KMS-11 (cell line): Measurements from ENCODE around the gene OR2V1.
A peak's percentile ranks its signal among the peaks of the same experiment; 100 is the strongest.
"Not testable (repeated sequence)": the region's sequence is repeated elsewhere in the genome, so short reads cannot be mapped to it uniquely, and the experiment has no call there.

Source experiments
- H2AFZ ChIP-seq: fragments of 200-600 bp; sonication (generic); 2 replicates; pipeline ENCODE4 v1.6.1; 2016; ENCODE audit warnings: antibody characterized with exemption, mixed run types, low read depth
- H3K27ac ChIP-seq: fragments of 200-600 bp; sonication (generic); 2 replicates; pipeline ENCODE4 v1.6.1; 2016; ENCODE audit warnings: mild to moderate bottlenecking, mixed run types
- H3K27me3 ChIP-seq: fragments of 200-600 bp; sonication (generic); 2 replicates; pipeline ENCODE4 v1.6.1; 2017; ENCODE audit warnings: mild to moderate bottlenecking, low read depth, mixed run types, moderate library complexity; ENCODE audit not compliant: insufficient read depth
- H3K36me3 ChIP-seq: fragments of 200-600 bp; sonication (generic); 2 replicates; pipeline ENCODE4 v1.6.1; 2017; ENCODE audit warnings: mild to moderate bottlenecking, mixed run types; ENCODE audit not compliant: insufficient read depth
- H3K4me1 ChIP-seq: fragments of 200-600 bp; sonication (generic); 2 replicates; pipeline ENCODE4 v1.6.1; 2016; ENCODE audit warnings: mild to moderate bottlenecking, low read depth, mixed run types; ENCODE audit not compliant: poor library complexity, severe bottlenecking
- H3K4me2 ChIP-seq: fragments of 200-600 bp; sonication (generic); 2 replicates; pipeline ENCODE4 v1.7.0; 2016; ENCODE audit warnings: mild to moderate bottlenecking, mixed run types
- H3K4me3 ChIP-seq: fragments of 200-600 bp; sonication (generic); IDR thresholded peaks from 2 replicates; pipeline ENCODE4 v1.6.1; 2017; ENCODE audit warnings: low read depth, low read length, mixed read lengths; ENCODE audit not compliant: insufficient read depth
- H3K79me2 ChIP-seq: fragments of 200-600 bp; sonication (generic); 2 replicates; pipeline ENCODE4 v1.6.1; 2016; ENCODE audit warnings: low read depth, mixed run types; ENCODE audit not compliant: insufficient read depth
- H3K9ac ChIP-seq: fragments of 200-600 bp; sonication (generic); 2 replicates; pipeline ENCODE4 v1.6.1; 2016; ENCODE audit warnings: mild to moderate bottlenecking, mixed run types
- H4K20me1 ChIP-seq: fragments of 200-600 bp; sonication (generic); 2 replicates; pipeline ENCODE4 v1.6.1; 2016; ENCODE audit warnings: mild to moderate bottlenecking, mixed run types; ENCODE audit not compliant: insufficient read depth
- CTCF ChIP-seq: fragments of 200-600 bp; sonication (generic); conservative IDR thresholded peaks from 2 replicates; pipeline ENCODE4 v1.6.1; 2017; ENCODE audit warnings: low read depth, mild to moderate bottlenecking, antibody characterized with exemption, low read length, moderate library complexity, mixed read lengths

OR2V1 gene

GRCh38 chr5:181130832-181131496, at the start of gene OR2V1:
OR2V1 (minus strand) TSS chr5:181131169; CDS start chr5:181125304, 5,865 bp downstream.
- no peak within 1 kb of the TSS for H2AFZ ChIP-seq
- no peaks in the 10 kb centered on the region for H3K27me3 ChIP-seq
- H3K36me3 ChIP-seq = no peaks in the 10 kb centered on the region
- H3K9ac ChIP-seq = no peak within 1 kb of the TSS
- no peak within 1 kb of the TSS for H3K4me2 ChIP-seq
- no peak within 1 kb of the TSS for H3K4me3 ChIP-seq
- no peaks in the 10 kb centered on the region for H4K20me1 ChIP-seq
- no peaks in the 10 kb centered on the region for H3K79me2 ChIP-seq
- H3K4me1 ChIP-seq = peaks cover 22% of the 10 kb centered on the region
- H3K27ac ChIP-seq = no peak within 1 kb of the TSS
- no peak for TF ChIP-seq CTCF

DNA sequence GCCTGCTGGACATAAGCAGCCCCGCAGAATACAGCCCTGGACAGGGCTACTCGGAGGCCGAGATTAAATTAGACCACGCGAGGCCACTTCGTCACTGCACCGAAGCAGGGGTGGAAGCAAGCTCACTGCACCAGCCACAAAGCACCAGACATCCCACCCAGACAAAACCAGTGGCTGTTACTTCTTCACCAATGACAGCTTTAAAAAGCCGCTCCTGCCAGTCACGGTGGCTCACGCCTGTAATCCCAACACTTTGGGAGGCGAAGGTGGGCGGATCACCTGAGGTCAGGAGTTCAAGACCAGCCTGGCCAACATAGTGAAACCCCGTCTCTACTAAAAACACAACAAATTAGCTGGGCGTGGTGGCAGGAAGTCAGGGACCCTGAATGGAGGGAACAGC, 46.6 kb upstream of the OR2V1 start:
- not testable (repeated sequence) for H3K9ac ChIP-seq, H2AFZ ChIP-seq, H3K79me2 ChIP-seq, H3K4me3 ChIP-seq, H4K20me1 ChIP-seq, H3K36me3 ChIP-seq, H3K27ac ChIP-seq, H3K4me2 ChIP-seq, H3K27me3 ChIP-seq
- peaks cover 22% of the 10 kb centered on the region for H3K4me1 ChIP-seq

DNA sequence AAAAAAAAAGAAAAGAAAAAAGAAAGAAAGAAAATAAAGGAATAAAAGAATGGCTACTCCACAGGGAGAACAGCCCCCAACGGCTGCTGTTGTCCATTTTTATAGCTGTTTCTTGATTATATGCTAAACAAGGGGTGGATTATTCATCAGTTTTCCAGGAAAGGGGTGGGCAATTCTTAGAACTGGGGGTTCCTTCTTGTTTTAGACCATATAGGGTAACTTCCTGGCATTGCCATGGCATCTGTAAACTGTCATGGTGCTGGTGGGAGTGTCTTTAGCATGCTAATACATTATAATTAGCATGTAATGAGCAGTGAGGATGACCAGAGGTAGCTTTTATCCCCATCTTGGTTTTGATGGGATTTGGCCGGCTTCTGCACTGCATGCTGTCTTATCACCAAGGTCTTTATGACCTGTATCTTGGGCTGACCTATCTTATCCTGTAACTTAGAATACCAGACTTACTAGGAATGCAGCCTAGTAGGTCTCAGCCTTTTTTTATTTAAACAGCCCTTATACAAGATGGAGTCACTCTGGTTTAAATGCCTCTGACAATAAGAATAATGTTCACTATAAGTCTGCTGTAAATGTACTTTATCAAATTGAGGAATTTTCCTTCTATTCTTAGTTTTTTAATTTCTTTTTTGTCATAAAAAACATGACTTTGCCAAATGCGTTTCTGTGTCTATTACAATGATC, 45.4 kb upstream of the OR2V1 start:
- H4K20me1 ChIP-seq = no peaks in the 10 kb centered on the region
- no peak overlapping the region for H3K4me2 ChIP-seq
- H3K9ac ChIP-seq = no peak overlapping the region
- peaks cover 20% of the 10 kb centered on the region for H3K4me1 ChIP-seq
- TF ChIP-seq CTCF = no peak
- no peaks in the 10 kb centered on the region for H3K36me3 ChIP-seq
- no peaks in the 10 kb centered on the region for H3K79me2 ChIP-seq
- no peak overlapping the region for H3K4me3 ChIP-seq
- no peak overlapping the region for H3K27ac ChIP-seq
- H2AFZ ChIP-seq = no peak overlapping the region
- no peaks in the 10 kb centered on the region for H3K27me3 ChIP-seq

DNA sequence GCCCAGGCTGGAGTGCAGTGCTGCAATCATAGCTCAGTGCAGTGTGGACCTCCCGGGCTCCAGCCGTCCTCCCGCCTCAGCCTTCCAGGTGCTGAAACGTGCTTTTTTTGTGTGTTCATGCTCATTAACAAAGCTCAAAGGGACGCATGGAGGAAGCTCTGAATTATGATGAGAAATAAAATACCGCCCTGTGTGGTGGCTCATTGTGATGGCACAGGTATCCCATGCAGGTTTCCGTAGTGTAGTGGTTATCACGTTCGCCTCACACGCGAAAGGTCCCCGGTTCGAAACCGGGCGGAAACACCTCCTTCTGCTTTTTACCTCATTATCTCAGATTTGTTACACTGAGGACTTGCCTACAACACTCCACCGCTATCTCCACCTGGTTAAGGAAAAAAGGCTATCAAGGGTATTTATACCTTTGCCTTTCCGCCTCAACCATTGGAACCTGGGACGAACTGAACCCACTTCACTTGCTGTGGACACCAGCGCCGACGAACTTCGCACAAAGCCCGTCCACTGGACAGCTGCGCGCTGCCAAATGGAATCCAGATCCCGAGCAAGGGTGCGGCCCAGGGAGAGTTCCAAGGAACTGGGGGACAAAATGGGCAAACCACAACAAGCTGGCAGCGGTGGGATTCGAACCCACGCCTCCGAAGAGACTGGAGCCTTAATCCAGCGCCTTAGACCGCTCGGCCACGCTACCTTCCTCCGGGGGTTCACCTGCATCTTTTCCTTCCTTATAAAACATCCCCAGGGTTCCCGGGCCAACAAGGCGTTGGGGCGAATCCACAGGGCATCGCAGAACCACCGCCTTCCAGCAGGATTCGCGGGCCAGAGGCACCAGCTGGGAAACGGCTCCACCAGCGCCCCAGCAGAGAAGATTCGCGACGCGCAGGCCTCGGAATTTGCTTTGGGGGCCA, 42.7 kb upstream of the OR2V1 start:
- TF ChIP-seq CTCF = 0 out of 2 replicates have a peak, but pooled peaks have one; percentile 34
- H3K79me2 ChIP-seq = no peaks in the 10 kb centered on the region
- H2AFZ ChIP-seq = peak overlapping the region; percentile 72; the same call in 1 of the 2 replicates
- H3K36me3 ChIP-seq = no peaks in the 10 kb centered on the region
- no peaks in the 10 kb centered on the region for H4K20me1 ChIP-seq
- H3K4me1 ChIP-seq = peaks cover 16% of the 10 kb centered on the region
- peak overlapping the region; percentile 58; the same call in 1 of the 2 replicates for H3K9ac ChIP-seq
- no peaks in the 10 kb centered on the region for H3K27me3 ChIP-seq
- peak overlapping the region; percentile 61; the same call in 1 of the 2 replicates for H3K4me2 ChIP-seq
- peak overlapping the region; percentile 84 for H3K27ac ChIP-seq
- H3K4me3 ChIP-seq = no peak overlapping the region
